Esophagus muscularis mucosa (tissue), 4 donors: ENCODE data around the gene SKOR1. TPM values are rescaled to one million over a fixed set of nuclear protein-coding genes. Genes with fewer than 3 reads are reported as not detected.

ENCODE experiments used
- DNase-seq: peaks from one replicate; pipeline ENCODE4 v3.0.0-alpha.2; 2017; ENCODE audit errors: extremely low spot score
- H3K27ac ChIP-seq, 4 donors: fragments of 200-600 bp; sonication (generic); replicated peaks in 1 of 4; 1 replicate in 3 of 4; 2 replicates in 1 of 4; pipeline ENCODE4 v1.5.1; 2016 to 2019; ENCODE audit warnings: mild to moderate bottlenecking in 1 of 4
- H3K27me3 ChIP-seq, 4 donors: fragments of 200-600 bp; sonication (generic); one replicate each; pipeline versions ENCODE4 v1.5.1 to v1.6.0; 2016 to 2019
- H3K36me3 ChIP-seq, 4 donors: fragments of 200-600 bp; sonication (generic); one replicate each; pipeline ENCODE4 v1.5.1; 2016 to 2019
- H3K4me1 ChIP-seq, 4 donors: fragments of 200-600 bp; sonication (generic); one replicate each; pipeline ENCODE4 v1.5.1; 2016 to 2019
- H3K4me3 ChIP-seq, 4 donors: fragments of 200-600 bp; sonication (generic); 1 replicate in 2 of 4; 2 replicates in 2 of 4; pipeline ENCODE4 v1.5.1; 2016 to 2019; ENCODE audit warnings: mild to moderate bottlenecking in 4 of 4, moderate library complexity in 1 of 4
- H3K9me3 ChIP-seq, 4 donors: fragments of 200-600 bp; sonication (generic); 1 replicate in 3 of 4; 2 replicates in 1 of 4; pipeline ENCODE4 v1.5.1; 2016 to 2019
- EP300 ChIP-seq: sonication (generic); formaldehyde crosslinking; IDR thresholded peaks from one replicate; pipeline ENCODE4 v1.6.1; 2017; ENCODE audit warnings: antibody characterized with exemption
- POLR2A ChIP-seq: fragments of 450-650 bp; IDR thresholded peaks from one replicate; pipeline ENCODE4 v1.6.1; 2017; ENCODE audit warnings: antibody characterized with exemption, moderate library complexity, mild to moderate bottlenecking, low read depth
- POLR2AphosphoS5 ChIP-seq, 2 donors: sonication (generic); formaldehyde crosslinking; IDR thresholded peaks; one replicate each; pipeline ENCODE4 v1.6.1; 2017; ENCODE audit warnings: antibody characterized with exemption in 2 of 2
- WGBS: methylation state at CpG from one replicate; pipeline ENCODE4 v1.1.5; 2018; 5-methylcytosine and 5-hydroxymethylcytosine counted together
- intact Hi-C: fragments of 100-400 bp; cut with DNase I; formaldehyde crosslinking; loops from one replicate; pipeline ENCODE4 v1.15.1; 2023
- total RNA-seq, 4 donors: library from RNA; depleted of rRNA; stranded (reverse); fragments of >200 nt; gene quantifications; one replicate each; pipeline versions ENCODE4 v1.1.0 to v1.2.1, GENCODE V29; 2016
- TF ChIP-seq, protein P1 (sequence below), 3 experiments: fragments of 200-600 bp in 2 of 3; fragments of 450-650 bp in 1 of 3; sonication (generic) in 2 of 3; IDR thresholded peaks; one replicate each; pipeline ENCODE4 v1.5.1; 2017 to 2019; ENCODE audit warnings: antibody characterized with exemption in 3 of 3, mild to moderate bottlenecking in 2 of 3, moderate library complexity in 1 of 3

SKOR1 gene
- total RNA-seq, 4 donors from 2014 or later, result 0.58 to 1.2 (median 0.84) TPM

DNA sequence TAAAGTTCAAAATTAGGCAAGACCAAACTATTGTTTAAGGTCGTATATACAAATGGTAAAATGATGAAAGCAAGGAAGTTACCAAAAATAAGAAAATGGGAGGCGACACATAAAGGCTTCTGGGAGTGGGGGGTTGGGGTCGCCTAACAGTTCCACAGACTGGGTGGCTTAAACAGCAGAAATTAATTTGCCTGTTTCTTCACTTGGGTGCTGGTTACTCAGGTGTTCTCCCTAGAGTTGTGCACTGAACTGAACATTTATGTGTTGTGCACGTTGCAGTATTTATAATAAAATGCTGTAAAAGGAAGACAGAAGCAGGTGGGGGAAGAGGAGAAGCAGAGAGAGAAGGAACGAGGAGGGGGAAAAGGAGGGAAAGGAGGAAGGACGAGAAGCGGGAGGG, 25.0 kb downstream of the SKOR1 start:
- Histone ChIP-seq H3K27me3 (no peaks in the 10 kb centered on the region), H3K27ac (no peak overlapping the region), H3K4me1 (no peaks in the 10 kb centered on the region), H3K36me3 (no peaks in the 10 kb centered on the region), H3K9me3 (no peaks in the 10 kb centered on the region), H3K4me3 (no peak overlapping the region)
- DNase-seq, result no peak
- no peak for TF ChIP-seq EP300
- TF ChIP-seq, protein P1, sequence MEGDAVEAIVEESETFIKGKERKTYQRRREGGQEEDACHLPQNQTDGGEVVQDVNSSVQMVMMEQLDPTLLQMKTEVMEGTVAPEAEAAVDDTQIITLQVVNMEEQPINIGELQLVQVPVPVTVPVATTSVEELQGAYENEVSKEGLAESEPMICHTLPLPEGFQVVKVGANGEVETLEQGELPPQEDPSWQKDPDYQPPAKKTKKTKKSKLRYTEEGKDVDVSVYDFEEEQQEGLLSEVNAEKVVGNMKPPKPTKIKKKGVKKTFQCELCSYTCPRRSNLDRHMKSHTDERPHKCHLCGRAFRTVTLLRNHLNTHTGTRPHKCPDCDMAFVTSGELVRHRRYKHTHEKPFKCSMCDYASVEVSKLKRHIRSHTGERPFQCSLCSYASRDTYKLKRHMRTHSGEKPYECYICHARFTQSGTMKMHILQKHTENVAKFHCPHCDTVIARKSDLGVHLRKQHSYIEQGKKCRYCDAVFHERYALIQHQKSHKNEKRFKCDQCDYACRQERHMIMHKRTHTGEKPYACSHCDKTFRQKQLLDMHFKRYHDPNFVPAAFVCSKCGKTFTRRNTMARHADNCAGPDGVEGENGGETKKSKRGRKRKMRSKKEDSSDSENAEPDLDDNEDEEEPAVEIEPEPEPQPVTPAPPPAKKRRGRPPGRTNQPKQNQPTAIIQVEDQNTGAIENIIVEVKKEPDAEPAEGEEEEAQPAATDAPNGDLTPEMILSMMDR (IDR thresholded peaks at IDR 0.05), result no peak
- TF ChIP-seq POLR2AphosphoS5 (IDR thresholded peaks at IDR 0.05), result no peak
- TF ChIP-seq POLR2A, result no peak
- WGBS, result 71% methylated on average over 7 of the region's 7 CpGs
- intact Hi-C loops, result no loop called here

GRCh38 chr15:67850994-67851571, 25.8 kb downstream of the SKOR1 start:
- no peak for TF ChIP-seq POLR2AphosphoS5 (IDR thresholded peaks at IDR 0.05)
- TF ChIP-seq EP300, result no peak
- TF ChIP-seq POLR2A, result no peak
- TF ChIP-seq, protein P1 (IDR thresholded peaks at IDR 0.05), result no peak
- Histone ChIP-seq H3K36me3 (no peaks in the 10 kb centered on the region), H3K4me3 (no peak overlapping the region), H3K9me3 (no peaks in the 10 kb centered on the region), H3K27ac (no peak overlapping the region), H3K27me3 (no peaks in the 10 kb centered on the region), H3K4me1 (no peaks in the 10 kb centered on the region)
- WGBS, result 62% methylated on average over 4 of the region's 4 CpGs
- intact Hi-C loops, result no loop called here
- no peak for DNase-seq

DNA sequence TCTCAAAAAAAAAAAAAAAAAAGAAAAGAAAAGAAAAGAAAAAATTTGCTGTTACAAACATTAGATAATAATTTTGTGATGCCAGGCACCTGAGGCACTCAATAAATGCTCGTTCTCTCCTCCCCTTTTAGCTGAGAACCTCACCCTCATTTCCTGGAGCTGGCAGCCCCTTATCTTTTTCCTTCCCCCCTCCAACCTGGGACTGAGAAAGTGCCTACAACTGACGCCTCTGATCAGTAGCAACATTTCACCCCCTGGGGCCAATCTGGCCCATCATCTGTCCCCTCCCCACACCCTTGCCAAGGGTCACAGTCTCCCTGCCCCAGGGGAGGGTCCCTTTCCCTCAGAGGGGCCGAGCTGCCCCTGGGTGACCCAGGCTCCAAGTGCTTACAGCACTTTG, 27.1 kb downstream of the SKOR1 start:
- 82% methylated on average over 3 of the region's 3 CpGs for WGBS
- no peak overlapping the region for H3K4me3 ChIP-seq
- TF ChIP-seq EP300 (no peak), POLR2AphosphoS5 (IDR thresholded peaks at IDR 0.05) (no peak), POLR2A (no peak)
- TF ChIP-seq, protein P1 (IDR thresholded peaks at IDR 0.05), result no peak

DNA sequence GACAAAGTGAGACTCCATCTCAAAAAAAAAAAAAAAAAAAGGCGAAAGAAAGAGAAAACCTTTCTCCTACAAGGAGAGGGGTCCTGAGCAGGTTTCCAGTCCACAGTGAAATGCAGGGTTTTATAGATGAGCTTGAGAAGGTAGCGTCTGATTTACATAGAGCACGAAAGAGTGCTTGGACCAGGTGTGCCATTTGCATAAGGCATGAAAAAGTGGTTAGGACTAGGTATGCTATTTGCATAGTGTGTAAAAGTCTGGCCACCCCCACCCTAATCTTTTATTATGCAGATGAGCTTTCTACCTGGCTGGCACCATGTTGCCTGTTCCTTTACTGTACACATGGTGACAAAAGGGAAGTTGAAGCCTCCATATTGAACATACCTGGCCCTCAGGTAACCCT, 28.1 kb downstream of the SKOR1 start:
- H3K4me3 ChIP-seq, result no peak overlapping the region
- DNase-seq, result peak; percentile 66
- H3K9me3 ChIP-seq, result no peaks in the 10 kb centered on the region
- no peaks in the 10 kb centered on the region for H3K4me1 ChIP-seq
- H3K36me3 ChIP-seq, result no peaks in the 10 kb centered on the region
- TF ChIP-seq, protein P1 (IDR thresholded peaks at IDR 0.05), result no peak
- TF ChIP-seq POLR2AphosphoS5 (IDR thresholded peaks at IDR 0.05), result no peak
- TF ChIP-seq EP300, result no peak
- TF ChIP-seq POLR2A, result no peak
- H3K27ac ChIP-seq, result no peak overlapping the region
- 90% methylated on average over 3 of the region's 3 CpGs for WGBS
- intact Hi-C loops, result no loop called here
- H3K27me3 ChIP-seq, result no peaks in the 10 kb centered on the region

More for the DNA sequence above, 27.1 kb downstream of the SKOR1 start:
- intact Hi-C loops, result no loop called here
- Histone ChIP-seq H3K36me3 (no peaks in the 10 kb centered on the region), H3K4me1 (no peaks in the 10 kb centered on the region), H3K27ac (no peak overlapping the region), H3K27me3 (no peaks in the 10 kb centered on the region), H3K9me3 (no peaks in the 10 kb centered on the region)
- no peak for DNase-seq

- no peaks in the 10 kb centered on the region for H3K9me3 ChIP-seq
- WGBS, result no CpG with 5 or more reads among the region's 1 CpG
Measured at GRCh38 chr15:67854358-67854757, 29.0 kb downstream of the SKOR1 start.

More at GRCh38 chr15:67854358-67854757, 29.0 kb downstream of the SKOR1 start:
- H3K4me3 ChIP-seq, result no peak overlapping the region
- no peaks in the 10 kb centered on the region for H3K36me3 ChIP-seq
- intact Hi-C loops, result no loop called here
- peak; percentile 64 for DNase-seq
- H3K27ac ChIP-seq, result no peak overlapping the region
- H3K27me3 ChIP-seq, result no peaks in the 10 kb centered on the region
- H3K4me1 ChIP-seq, result no peaks in the 10 kb centered on the region
- TF ChIP-seq POLR2A (no peak), POLR2AphosphoS5 (IDR thresholded peaks at IDR 0.05) (no peak), EP300 (no peak)
- TF ChIP-seq, protein P1 (IDR thresholded peaks at IDR 0.05), result no peak
